T follicular helper cell (primary cell): ENCODE data around the gene ATP5PD.

Experiments used
- DNase-seq: peaks from one replicate; pipeline ENCODE4 v3.0.0-alpha.2; 2020; ENCODE audit warnings: low read depth
- total RNA-seq, 2 experiments: gene quantifications; one replicate each; lab custom pipeline; 2026; lab: John Stamatoyannopoulos, UW

The ATP5PD gene
- total RNA-seq = 75.9 to 91.1 reads per million in 2 experiments

DNA sequence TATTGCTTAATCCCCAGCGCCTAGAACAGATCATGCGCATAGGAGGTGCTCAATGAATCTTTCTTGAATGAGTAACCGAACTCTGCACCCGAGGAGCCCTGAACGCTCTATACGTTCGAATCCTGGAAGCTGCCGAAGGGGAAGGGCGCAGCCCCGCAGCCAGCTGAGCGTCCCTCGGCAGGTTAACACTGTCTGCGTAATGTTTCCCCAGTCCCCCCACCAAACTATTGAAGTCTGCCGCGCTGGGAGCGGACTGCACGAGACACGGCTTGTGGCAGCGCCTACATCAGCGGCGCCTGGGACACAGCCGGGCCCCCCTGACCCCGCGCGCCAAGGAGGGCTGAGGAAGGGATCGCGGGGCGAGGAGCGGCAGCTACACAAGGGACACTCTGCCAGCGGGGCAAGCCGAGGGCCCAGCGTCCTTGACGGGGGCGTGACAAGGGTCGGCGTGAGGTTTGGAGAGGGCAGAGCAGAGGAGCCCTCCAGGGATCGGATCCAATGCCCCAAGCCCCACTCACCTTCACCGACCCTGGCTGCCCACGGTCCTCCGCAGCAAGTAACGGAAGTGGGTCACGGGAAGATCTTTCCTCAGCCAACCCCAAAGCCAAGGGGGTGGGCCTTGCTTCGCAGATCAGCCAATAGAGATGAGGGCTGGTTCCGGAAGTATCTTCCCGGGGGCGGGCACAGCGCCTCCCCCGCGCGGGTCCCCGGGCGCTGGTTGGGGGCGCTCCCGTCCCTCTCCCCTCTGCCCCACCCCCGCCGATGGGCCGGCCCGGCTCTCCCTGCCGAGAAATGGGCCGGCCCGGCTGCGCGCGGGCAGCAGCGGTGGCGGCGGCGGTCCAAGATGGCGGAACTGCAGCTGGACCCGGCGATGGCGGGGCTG is at the start of gene ATP5PD, which contains the start of gene KCTD2:
ATP5PD (minus strand) TSS at position 563 of the 883 bp plus-strand sequence. CDS start 4,319 bp downstream, outside the sequence.
KCTD2 (plus strand) TSS at position 819 of the 883 bp plus-strand sequence; CDS start at position 845, 26 bp downstream.
- DNase-seq = peak; percentile 89

DNA sequence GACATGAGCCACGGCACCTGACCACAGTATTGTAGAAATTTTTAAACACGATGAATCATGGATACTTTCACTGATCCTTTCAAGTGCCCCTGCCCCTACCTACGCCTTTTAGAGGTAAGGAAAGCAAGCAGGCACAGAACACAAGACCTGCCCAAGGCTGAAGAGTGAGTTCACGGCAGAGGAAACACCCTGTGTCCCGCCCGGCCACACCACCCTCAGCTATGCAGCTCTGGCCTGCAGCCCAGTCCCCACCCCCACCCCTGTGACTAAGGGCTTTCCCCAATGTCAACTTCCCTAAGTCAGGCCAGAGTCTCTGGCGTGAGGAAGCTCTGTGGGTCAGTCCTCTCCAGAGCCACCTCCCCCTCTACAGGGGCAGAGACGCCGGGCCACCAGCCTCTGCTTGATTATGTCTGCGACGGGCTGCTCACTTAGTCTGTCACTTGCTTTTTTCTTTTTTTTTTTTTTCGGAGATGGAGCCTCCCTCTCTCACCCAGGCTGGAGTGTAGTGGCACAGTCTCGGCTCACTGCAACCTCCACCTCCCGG is 49.4 kb upstream of the ATP5PD start:
- DNase-seq = no peak

DNA sequence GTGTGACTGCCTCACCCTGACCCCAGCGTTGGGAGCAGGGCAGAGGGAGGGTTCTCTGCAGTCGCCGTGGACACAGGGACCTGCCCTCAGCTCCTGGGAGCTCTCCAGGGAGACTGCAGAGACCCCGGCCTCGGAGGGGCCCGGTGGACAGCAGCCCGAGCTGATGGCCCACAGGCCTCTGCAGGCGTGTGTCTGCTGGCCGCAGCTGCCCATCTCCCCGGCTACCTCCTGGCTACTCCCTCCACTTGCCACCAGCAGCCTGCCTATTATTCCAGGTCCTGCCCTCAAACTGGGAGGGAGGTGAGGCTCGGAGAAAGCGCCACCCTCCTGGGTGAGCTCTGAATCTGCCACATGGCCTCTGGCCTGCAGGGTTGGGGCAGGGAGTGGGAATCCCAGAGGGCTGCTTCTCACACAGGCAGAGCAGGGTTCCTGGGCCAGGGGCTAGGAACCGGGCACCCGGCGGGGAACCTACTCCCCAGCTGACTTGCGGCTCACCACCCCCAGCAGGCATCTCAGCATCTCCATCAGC is 48.2 kb upstream of the ATP5PD start:
- DNase-seq = no peak

DNA sequence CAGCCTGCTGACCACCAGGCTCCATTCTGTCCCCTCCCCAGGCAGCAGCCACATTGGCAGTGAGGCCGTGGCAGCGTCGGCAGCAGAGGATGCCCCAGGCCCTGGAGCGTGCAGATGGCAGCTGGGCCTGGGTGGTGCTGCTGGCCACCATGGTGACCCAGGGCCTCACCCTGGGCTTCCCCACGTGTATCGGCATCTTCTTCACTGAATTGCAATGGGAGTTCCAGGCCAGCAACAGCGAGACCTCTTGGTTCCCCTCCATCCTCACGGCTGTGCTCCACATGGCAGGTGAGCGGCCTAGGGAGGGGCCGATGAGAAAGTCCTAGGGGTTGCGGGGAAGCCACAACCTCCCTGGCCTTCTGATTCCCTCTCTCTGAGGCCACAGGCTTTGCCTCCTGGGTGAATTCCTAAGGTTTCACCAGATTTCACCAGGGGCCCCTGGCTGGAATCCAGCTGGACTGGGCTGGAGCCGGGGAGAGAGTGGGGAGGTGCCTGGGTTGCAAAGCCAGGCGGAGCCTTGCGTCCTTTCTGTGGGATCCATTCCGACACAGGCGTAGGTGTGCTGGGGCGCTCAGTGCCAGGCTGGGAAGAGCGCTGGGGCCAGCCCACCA is 46.9 kb upstream of the ATP5PD start:
- DNase-seq = no peak

GRCh38 chr17:75091855-75092327 is 45.1 kb upstream of the ATP5PD start:
- no peak for DNase-seq

DNA sequence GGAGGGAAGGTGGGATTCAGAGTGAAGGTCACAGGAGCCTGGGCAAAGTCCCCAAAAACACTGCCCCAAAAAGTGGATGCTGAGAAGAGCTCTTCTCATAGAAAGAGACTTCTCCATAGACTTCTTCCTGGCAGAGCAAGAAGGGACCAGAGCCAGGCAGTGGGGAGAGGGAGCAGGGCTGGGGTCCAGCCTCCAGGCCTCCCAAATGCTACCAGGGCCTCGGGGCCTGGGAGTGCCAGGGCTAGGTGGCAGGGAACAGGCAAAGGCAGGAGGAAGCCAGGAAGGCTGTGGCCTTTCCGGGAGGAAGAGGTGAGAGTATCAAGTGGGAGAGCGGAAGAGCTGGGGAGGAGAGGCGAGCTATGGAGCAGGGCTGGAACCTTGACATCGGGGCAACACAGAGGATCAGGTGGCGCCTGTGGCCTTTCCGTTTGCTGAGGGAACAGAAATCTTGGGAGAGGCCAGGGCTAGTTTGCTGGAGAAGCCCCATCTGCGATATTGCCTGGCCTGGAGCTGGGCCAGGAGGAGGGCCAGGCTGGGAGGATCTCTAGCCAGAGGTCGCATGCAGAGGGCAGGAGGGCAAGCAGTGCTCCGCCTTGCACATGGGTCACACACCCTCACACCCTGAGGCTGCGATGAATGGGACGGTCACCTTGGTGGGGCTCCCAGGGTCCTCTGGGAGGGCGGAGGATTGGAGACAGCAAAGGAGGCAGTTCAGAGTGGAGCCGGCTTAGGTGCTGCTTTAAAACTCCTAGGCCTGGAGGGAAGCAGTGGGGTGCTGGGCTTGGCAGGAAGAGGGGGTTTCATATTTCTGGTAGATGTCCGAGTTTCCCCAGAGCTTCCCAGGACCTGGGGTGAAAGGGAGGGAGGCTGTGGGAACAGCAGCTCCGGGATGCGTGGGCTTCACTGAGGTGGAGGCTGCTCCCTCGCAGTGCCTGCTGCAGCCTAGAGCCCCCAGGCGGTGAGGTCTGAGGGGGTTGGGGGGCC is 44.4 kb upstream of the ATP5PD start:
- no peak for DNase-seq

DNA sequence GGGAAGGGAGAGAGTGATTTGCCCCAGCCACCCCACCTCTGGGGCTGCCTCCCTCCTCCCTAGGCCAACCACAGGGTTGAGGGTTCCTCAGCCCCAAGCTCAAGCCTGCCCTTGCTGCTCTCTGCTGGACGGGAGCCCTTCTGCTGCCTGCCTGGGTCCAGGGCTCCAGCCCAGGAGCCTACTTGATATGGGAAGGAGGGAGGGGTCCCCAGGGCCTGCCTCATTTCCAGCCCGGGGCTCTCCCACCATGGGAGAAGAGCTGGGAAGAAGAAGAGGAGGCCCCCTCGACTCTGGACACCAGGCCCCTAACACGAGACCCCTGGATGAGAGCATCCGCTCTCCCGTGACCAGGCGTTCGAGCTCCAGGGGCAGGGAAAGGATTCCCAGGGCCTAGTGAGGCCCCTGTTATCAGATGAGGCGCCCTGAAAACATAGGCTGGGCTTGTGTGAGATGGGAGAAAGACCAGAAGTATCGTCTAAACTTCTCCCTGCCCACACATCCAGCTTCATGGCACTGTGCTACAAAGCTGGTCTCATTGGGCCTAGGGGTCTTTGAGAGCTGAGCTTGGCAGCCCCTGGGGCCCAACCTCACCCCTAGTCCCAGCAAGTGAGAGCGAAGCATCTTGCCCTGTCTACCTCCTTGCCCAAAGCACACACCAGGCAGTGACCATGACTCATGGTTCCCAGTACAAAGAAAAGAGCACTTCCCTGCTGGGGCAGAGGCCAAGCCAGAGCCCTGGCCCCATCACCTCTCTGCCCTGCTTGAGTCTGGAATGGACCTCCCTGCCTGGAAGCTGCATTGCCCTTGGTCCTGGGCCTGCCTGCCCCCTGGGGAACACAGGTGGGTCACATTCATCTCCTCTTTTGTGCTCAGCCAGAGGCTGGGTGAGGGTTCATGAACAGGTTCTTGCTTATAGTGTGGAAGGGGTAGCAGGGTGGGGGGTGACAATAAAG is 42.0 kb upstream of the ATP5PD start:
- DNase-seq = no peak

DNA sequence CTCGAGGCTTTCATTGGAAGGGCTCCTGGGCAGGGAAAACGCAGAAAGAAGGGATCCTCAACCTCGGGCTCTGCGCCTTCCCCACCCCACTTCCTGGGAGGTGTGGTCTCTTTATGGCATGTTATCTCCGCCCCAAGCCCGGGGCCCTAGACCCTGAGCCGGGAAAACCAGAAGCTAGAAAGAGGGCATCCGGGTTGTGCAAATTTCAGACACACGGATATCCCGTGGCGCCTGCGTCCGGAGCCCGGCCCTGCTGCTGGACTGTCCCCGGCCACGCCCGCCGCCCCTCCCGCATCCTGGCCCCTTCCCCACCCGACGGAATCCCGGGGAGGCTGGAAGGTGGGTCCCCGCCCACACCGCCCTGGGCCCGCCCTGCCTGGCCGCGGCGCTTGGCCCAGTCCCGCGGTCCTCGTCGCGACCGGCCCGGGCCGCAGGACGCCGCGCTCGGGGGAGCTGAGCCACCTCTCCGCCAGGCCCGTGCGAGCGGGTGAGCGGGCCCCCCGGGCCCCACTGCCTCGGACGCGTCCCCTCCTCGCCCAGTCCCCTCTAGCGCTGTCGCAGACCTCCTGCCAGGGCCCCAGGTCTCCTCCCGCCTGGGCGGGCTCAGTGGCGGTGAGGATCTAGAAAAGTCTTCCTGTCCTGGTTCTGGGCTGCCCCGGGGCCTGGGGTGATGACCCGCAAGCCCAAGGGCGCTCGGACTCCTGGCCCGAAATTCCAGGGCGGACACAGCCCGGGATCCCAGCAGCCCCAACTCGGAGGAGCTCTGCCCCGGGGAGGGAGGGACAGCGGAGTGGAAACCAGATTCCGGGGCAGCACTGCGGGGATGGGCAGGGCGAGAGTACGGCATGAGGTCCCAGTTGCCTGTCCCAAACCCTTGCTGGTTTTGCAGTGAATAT is 41.0 kb upstream of the ATP5PD start, which contains the start of gene SLC16A5:
SLC16A5 (plus strand) TSS at position 397 of the 896 bp plus-strand sequence. CDS start 5,683 bp downstream, outside the sequence.
- no peak for DNase-seq

- no peak for DNase-seq
These were observed 40.4 kb upstream of the ATP5PD start for GRCh38 chr17:75087182-75087557.

GRCh38 chr17:75086496-75087181 is 39.9 kb upstream of the ATP5PD start:
- DNase-seq = no peak

GRCh38 chr17:75084039-75084660 is 37.4 kb upstream of the ATP5PD start:
- no peak for DNase-seq

DNA sequence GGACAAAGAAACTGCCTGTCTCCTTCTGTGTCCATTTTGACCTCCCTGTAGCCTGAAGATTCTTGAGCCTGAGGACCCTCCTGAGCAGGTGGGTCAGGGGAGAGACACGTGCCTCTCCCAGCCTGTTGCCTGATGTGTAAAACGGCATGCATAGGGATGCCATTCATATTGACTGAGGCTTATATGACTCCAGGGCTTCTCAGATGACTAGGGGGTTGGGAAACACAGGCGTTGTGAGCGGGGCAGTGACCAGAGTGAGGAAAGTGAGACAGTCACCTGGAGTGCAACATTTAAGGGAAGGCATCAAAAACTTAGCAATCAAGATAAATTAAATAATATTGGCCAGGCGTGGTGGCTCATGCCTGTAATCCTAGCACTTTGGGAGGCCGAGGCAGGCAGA is 35.9 kb upstream of the ATP5PD start:
- no peak for DNase-seq

- DNase-seq = no peak
These were observed 35.1 kb upstream of the ATP5PD start for GRCh38 chr17:75081611-75082540.

- DNase-seq = no peak
These were observed 32.2 kb upstream of the ATP5PD start for GRCh38 chr17:75079023-75079373.

GRCh38 chr17:75078284-75079022 is 31.7 kb upstream of the ATP5PD start:
- DNase-seq = no peak
